Measurements from ENCODE around the gene RRM1.

- TF ChIP-seq EZH2 (IDR thresholded peaks at IDR 0.05) (no peak), POLR2AphosphoS5 (IDR thresholded peaks at IDR 0.05; ENCODE audit: borderline replicate concordance, low read depth, low read length) (no peak)
Measured at GRCh38 chr11:4111834-4112233, 17.2 kb downstream of the RRM1 start.

All from SK-N-MC (cell line).